RWPE2 (cell line): ENCODE results near the gene EIF5AL1.

ENCODE experiments used
- ATAC-seq: fragments of 200-7000 bp; cut with Tn5 transposase; 3 replicates; pipeline ENCODE4 v1.9.1; 2021; ENCODE audit warnings: low read depth
- DNase-seq: peaks from one replicate; pipeline ENCODE4 v3.0.0-alpha.2; 2020; ENCODE audit warnings: low spot score
- H3K27ac ChIP-seq: fragments of 450-650 bp; 2 replicates; pipeline ENCODE4 v1.5.1; 2017; ENCODE audit warnings: mild to moderate bottlenecking; ENCODE audit not compliant: poor library complexity, severe bottlenecking
- H3K27me3 ChIP-seq: fragments of 250-450 bp; sonication (Bioruptor Pico); 2 replicates; pipeline ENCODE4 v1.5.1; 2021; ENCODE audit warnings: mild to moderate bottlenecking, moderate library complexity; ENCODE audit not compliant: insufficient read depth, poor library complexity, severe bottlenecking
- H3K36me3 ChIP-seq: fragments of 250-450 bp; sonication (Bioruptor Pico); 2 replicates; pipeline ENCODE4 v1.5.1; 2020; ENCODE audit warnings: low read depth, mild to moderate bottlenecking, moderate library complexity
- H3K4me1 ChIP-seq: fragments of 250-450 bp; sonication (Bioruptor Pico); 2 replicates; pipeline ENCODE4 v1.5.1; 2021; ENCODE audit warnings: mild to moderate bottlenecking, moderate library complexity; ENCODE audit not compliant: insufficient read depth, poor library complexity, severe bottlenecking
- H3K4me3 ChIP-seq: fragments of 250-450 bp; sonication (Bioruptor Pico); 2 replicates; pipeline ENCODE4 v1.5.1; 2021; ENCODE audit warnings: mild to moderate bottlenecking, moderate library complexity; ENCODE audit not compliant: severe bottlenecking
- H3K9me3 ChIP-seq: fragments of 250-450 bp; sonication (Bioruptor Pico); 2 replicates; pipeline ENCODE4 v1.5.1; 2021; ENCODE audit warnings: mild to moderate bottlenecking, moderate library complexity; ENCODE audit not compliant: severe bottlenecking
- CTCF ChIP-seq: fragments of 450-650 bp; IDR thresholded peaks from one replicate; pipeline ENCODE4 v1.5.1; 2017; ENCODE audit warnings: mild to moderate bottlenecking, moderate library complexity; ENCODE audit not compliant: poor library complexity, severe bottlenecking

Gene EIF5AL1

GRCh38 chr10:79491143-79491835 lies 21.0 kb upstream of the EIF5AL1 start:
- ATAC-seq = no peak
- Histone ChIP-seq H3K27ac (no peak overlapping the region), H3K4me3 (no peak overlapping the region), H3K36me3 (no peaks in the 10 kb centered on the region), H3K4me1 (peaks cover 10% of the 10 kb centered on the region), H3K27me3 (no peaks in the 10 kb centered on the region), H3K9me3 (no peaks in the 10 kb centered on the region)
- DNase-seq = no peak
- no peak for TF ChIP-seq CTCF

- Histone ChIP-seq H3K4me3 (no peak overlapping the region), H3K4me1 (peaks cover 10% of the 10 kb centered on the region), H3K27me3 (no peaks in the 10 kb centered on the region), H3K9me3 (no peaks in the 10 kb centered on the region), H3K27ac (no peak overlapping the region), H3K36me3 (no peaks in the 10 kb centered on the region)
- DNase-seq (no peak), ATAC-seq (no peak)
- no peak for TF ChIP-seq CTCF
Measured at GRCh38 chr10:79492256-79492655, 20.1 kb upstream of the EIF5AL1 start.

- Histone ChIP-seq H3K9me3 (no peaks in the 10 kb centered on the region), H3K4me1 (peaks cover 9% of the 10 kb centered on the region), H3K36me3 (no peaks in the 10 kb centered on the region), H3K4me3 (no peak overlapping the region), H3K27ac (no peak overlapping the region), H3K27me3 (no peaks in the 10 kb centered on the region)
- TF ChIP-seq CTCF = no peak
- DNase-seq (no peak), ATAC-seq (no peak)
Measured at GRCh38 chr10:79492839-79493238, 19.5 kb upstream of the EIF5AL1 start.

- Histone ChIP-seq H3K4me3 (no peak overlapping the region), H3K27ac (no peak overlapping the region), H3K9me3 (no peaks in the 10 kb centered on the region), H3K36me3 (no peaks in the 10 kb centered on the region), H3K27me3 (peaks cover 2% of the 10 kb centered on the region), H3K4me1 (no peaks in the 10 kb centered on the region)
- no peak for TF ChIP-seq CTCF
- DNase-seq (no peak), ATAC-seq (no peak)
Measured at GRCh38 chr10:79493806-79494205, 18.5 kb upstream of the EIF5AL1 start.

- Histone ChIP-seq H3K9me3 (no peaks in the 10 kb centered on the region), H3K4me3 (no peak overlapping the region), H3K4me1 (no peaks in the 10 kb centered on the region), H3K27me3 (peaks cover 3% of the 10 kb centered on the region), H3K27ac (no peak overlapping the region), H3K36me3 (no peaks in the 10 kb centered on the region)
- no peak for ATAC-seq
- no peak for DNase-seq
- no peak for TF ChIP-seq CTCF
Measured at GRCh38 chr10:79494871-79495705, 17.2 kb upstream of the EIF5AL1 start.
